Fibroblast of skin of left quadriceps (primary cell): Measurements from ENCODE around the gene JMJD1C.
"Not testable (repeated sequence)": the region's sequence is repeated elsewhere in the genome, so short reads cannot be mapped to it uniquely, and the experiment has no call there.

ENCODE experiments used
- DNase-seq, 2 experiments: peaks; one replicate each; pipeline ENCODE4 v3.0.0-alpha.2; 2013; ENCODE audit warnings: low read depth in 2 of 2

JMJD1C gene

DNA sequence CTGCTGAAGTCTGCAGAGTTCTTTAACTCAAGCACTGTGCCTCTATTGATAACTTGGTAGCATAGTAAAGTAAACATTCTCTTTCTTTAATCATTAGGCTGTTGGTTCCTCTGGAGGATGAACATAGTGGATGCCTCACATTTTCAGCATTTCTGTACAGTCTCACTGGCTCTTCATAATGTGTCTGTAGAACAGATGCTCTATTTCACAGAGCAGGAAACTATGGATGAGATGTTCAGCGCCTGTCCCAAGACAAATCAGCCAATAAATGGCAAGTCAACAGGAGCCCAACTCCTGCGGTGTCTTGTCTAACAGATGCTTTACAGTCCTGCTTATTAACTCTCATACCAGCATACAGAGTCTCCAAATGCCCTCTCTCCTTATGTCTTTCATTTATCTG lies 296.2 kb downstream of the JMJD1C start:
- DNase-seq, result no peak

DNA sequence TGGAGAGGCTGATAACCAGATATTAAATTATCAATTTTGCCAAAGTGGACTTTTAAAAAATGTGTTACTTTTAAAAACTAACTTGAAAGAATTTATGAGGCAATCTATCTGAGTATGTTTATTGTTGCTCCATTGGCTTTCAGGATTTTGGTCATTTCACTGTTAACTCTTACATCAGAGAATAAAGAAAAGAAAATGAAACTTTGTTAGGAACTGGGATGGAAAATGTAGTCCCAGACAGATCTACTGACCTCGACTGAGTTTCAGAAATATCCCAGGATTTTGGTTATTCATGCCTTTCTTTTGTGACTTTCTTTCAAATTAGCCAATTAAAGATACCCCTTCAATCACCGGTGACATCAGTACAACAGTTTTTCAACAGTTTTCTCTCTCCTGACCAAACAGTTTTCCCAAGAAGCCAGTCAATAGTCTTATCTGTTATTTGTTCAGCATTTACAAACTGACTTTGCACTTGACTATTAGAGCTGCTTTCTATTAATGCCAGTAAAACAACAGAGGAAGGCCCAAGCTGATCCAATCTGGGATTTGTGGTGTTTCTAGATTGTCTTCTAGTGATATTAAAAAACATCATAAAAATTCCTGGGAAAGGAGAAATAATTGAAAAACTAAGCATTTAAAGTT lies 296.8 kb downstream of the JMJD1C start:
- no peak for DNase-seq

DNA sequence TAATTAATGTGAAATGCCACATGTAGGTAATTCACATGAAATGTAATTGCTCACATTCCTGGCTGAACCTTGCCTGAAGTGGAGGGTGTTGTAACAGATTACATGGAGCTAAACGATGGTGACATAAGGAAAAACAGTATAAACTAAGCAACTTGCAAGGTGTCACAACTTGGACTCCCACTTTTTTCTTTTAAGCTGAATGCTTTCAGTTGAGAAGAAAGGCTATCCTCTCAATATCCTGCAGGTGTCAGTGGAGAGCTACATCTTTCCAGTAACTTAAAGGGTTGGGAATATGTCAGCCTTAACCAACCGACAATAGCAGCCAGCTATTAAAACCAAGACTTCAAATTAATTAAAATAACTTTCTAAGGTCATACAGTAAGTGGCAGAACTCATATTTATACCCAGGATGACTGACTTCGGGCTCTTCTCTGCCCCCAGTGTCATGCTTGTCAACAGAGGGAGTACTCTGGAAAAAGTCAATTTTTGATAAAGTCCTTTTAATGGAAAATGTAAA lies 299.0 kb downstream of the JMJD1C start:
- DNase-seq, result peak; percentile 52 to 57

DNA sequence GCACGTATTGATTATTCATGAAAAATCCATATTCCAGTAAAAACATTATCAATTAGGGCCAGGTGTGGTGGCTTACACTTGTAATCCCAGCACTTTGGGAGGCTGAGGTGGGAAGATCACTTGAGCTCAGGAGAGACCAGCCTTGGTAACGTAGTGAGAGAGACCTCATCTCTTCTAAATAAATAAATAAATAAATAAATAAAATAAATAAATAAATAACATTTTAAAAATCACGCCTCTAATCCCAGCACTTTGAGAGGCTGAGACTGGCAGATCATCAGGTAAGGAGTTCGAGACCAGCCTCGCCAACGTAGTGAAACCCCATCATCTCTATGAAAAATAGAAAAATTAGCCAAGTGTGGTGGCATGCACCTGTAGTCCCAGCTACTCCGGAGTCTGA lies 300.5 kb downstream of the JMJD1C start:
- no peak for DNase-seq

GRCh38 chr10:63164166-63164623 lies 301.6 kb downstream of the JMJD1C start:
- DNase-seq, result no peak

DNA sequence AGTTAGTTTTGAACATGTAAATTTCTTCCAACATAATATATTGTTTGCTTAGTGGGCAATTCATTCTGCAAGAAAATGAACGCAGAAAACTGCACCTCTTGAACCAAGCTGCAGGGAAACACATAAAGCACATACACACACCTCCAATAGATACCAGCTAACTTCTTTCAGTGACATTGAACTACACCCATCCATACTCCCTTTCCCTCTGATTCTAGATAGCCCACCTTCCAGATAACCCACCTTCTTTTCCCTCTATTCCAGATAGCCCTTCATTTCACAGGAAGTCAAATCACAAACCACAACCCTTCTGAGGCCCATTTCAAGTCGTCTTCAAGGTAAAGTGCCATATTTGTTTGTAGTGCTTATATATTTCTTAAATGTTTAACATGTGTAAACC lies 304.2 kb downstream of the JMJD1C start:
- DNase-seq, result no peak

DNA sequence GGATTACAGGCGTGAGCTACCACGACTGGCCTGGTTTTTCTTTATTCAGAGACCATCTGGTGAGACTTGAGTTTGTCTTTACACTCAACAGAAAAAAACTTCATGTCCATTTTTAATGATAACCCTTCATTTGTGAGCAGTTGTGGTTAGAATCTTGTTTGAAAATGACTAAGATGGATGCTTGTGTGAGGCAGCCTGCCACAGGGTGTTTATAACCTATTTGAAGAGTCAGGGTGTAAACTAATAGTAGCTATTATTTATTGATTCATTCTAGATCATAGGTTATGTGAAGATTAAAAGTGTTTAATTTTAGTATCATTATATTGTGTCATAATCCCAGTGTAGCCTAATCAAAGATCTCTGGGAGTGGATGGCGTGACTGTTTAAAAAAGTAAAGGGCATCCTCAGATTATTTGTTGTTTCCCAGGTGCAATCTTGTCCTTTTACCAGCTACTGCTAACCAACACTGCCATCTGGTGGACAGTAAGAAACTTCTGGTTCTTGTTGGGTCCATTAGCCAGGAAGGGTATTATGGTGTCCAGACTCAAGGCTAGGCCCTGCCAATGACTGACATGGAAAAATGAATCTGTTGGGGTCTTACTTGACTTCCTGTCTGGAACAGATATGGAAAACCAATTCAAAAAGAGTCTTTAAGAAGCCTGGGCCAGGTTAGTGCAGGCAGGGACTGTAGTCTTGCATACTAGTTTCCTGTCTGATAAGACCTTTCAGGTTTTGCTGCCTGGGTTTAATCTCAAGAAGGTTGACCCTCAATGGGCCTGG lies 307.7 kb downstream of the JMJD1C start:
- DNase-seq, result peak; percentile 74 to 77

GRCh38 chr10:63156236-63156635 lies 309.5 kb downstream of the JMJD1C start:
- DNase-seq, result no peak

DNA sequence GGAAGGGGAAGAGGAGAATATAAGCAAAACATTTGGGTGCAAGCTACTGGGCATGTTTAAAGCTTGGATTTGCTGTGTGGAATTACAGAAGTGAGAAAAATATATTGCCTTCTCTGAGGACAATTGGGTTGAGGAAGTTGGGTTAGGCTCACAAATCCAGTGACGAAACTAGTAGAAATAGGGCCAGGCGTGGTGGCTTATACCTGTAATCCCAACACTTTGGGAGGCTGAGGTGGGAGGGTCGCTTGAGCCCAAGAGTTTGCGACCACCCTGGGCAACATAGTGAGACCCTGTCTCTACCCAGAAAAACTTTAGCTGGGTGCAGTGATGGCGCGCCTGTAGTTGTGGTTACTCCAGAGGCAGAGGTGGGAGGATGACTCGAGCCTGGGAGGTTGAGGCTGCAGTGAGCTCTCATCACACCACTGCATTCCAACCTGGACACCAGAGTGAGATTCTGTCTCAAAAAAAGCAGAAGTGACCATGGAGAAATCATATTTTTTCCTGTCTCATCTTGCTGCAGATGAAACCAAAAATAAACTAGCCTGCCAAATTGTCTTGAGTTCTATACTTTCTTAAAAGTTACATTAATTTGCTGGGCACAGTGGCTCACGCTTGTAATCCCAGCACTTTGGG lies 310.3 kb downstream of the JMJD1C start:
- DNase-seq, result no peak

DNA sequence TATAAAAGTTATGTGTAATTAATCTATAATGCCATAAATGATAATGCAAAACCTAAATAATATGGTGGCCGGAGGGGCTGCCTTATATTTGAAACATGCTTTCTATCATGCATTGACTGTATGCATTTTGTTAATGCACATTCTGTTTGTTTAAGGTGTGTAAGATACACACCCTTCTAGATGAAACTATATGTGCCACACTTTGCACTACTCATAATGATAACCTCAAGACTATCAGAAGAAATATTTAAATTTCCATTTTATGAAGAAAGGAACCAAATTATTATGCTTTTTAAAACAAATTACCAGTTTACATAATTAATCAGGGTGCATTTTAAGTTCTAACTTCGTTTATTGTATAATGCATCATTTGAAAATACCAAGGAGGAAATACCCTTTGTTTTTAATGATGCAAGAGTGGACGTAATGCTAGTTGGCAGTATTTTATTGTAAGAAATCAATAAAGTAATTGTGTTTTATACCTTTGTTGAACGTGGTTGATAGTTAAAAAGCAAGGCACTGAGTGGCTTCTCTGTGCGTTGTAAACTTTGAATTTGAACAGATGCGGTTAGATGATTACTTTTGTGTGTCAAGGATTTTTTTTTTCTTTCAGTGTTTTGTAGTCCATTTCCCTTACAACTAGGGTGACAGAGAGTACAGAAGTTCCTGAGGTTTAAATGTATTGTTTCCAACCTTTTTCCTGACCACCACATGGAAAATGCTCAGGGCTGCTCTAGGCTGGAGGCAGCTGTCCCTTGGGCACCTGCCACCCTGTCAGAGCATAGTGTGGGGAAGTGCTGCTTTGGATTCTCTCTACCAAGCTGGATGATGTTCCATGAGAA lies 311.0 kb downstream of the JMJD1C start:
- DNase-seq, result no peak

- DNase-seq, result not testable (repeated sequence)
Observed at GRCh38 chr10:63153868-63154545, 311.8 kb downstream of the JMJD1C start.

- no peak for DNase-seq
Observed at GRCh38 chr10:63150745-63151144, 315.0 kb downstream of the JMJD1C start.

DNA sequence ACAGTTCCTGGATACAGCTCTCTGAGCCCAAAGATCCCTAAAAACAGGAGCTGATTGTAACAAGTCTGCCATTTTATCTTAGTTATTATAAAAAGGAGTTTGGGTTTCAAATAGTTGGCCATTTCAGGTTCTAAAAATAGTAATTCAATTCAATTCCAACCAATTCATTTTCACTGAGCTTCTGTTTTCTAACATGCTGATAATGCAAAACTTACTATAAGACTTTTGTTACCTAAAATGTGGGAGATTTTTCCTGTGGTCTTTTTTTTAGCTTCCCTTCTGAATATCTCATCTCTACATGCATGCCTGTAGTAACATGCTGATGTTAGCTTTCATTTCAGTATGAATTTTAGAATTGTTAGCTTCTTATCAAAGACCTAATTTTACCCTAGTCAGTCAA lies 319.3 kb downstream of the JMJD1C start:
- no peak for DNase-seq

GRCh38 chr10:63145782-63146181 lies 320.0 kb downstream of the JMJD1C start:
- DNase-seq, result no peak

- DNase-seq, result no peak
Observed at GRCh38 chr10:63143987-63144386, 321.8 kb downstream of the JMJD1C start.

- no peak for DNase-seq
Observed at GRCh38 chr10:63142136-63142535, 323.6 kb downstream of the JMJD1C start.

- no peak for DNase-seq
Observed at GRCh38 chr10:63140077-63140476, 325.7 kb downstream of the JMJD1C start.

GRCh38 chr10:63137306-63137705 lies 328.5 kb downstream of the JMJD1C start:
- DNase-seq, result no peak

DNA sequence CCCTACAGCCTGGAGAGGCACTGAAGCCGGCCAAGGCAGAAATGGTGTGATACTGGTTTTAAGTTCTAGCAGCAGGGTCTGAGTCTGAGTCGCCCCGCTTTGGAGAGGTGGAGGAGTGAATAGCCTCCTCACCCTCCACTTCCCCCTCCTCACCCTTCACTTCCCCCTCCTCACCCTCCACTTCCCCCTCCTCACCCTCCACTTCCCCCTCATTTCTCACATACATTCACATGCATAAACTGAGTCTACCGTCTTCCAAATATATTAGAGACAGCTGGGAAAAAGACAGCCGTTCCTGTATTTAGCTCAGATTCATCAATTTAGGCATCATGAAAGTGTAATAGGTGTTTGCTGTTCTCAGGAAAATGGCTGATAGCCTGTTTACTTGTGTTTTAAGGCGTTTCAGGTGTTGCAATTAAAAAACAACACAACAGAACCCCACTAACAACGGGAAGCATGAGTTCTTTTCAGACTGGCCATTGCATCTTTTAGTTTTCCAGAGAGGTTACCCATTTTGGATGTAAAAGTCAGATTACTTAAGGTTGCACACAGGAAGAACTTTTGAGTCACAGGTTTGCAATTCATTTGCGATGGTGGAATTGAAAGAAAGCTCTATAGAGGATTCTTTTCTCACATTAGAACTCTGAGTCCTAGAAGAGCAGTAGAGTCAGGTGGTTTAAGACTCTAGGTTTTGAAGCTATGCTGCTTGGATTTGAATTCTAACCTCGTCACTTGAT lies 331.8 kb downstream of the JMJD1C start:
- no peak for DNase-seq

- DNase-seq, result peak; percentile 97
Observed at GRCh38 chr10:63133056-63133820, 332.5 kb downstream of the JMJD1C start, which contains the start of gene NRBF2. NRBF2 (plus strand) TSS chr10:63133328; CDS start chr10:63133471, 143 bp downstream.
